IMR-90 (cell line): ENCODE measurements around the gene RNF151. TPM values are rescaled to one million over a fixed set of nuclear protein-coding genes. Genes with fewer than 3 reads are reported as not detected.

Source experiments
- ATAC-seq: fragments of 200-7000 bp; cut with Tn5 transposase; 2 replicates; pipeline ENCODE4 v1.9.1; 2020; ENCODE audit warnings: low read depth, mild to moderate bottlenecking, moderate library complexity
- BruUV-seq: library from RNA; stranded (reverse); fragments of 400-500 nt; replicated peaks from 2 replicates; lab custom pipeline; 2021; lab: Mats Ljungman, UMichigan
- CTCF ChIA-PET: fragments of 300-600 bp; formaldehyde crosslinking; extraction: SDS; loops from one replicate; lab custom pipeline; 2021; ENCODE audit warnings: antibody characterized with exemption; lab: Yijun Ruan, JAX
- POLR2A ChIA-PET: fragments of 300-600 bp; sonication (Branson Sonifier 250); formaldehyde crosslinking; loops from one replicate; lab custom pipeline; 2022; ENCODE audit warnings: antibody characterized with exemption; ENCODE audit not compliant: unreplicated experiment; lab: Charles Lee
- DNase-seq: peaks from one replicate; pipeline ENCODE4 v3.0.0; 2013
- H2AFZ ChIP-seq: replicated peaks from 2 replicates; pipeline ENCODE3; 2013; ENCODE audit warnings: low read length, mild to moderate bottlenecking; ENCODE audit not compliant: poor library complexity
- H2AK5ac ChIP-seq: 2 replicates; pipeline ENCODE4 v1.6.1; 2013; ENCODE audit warnings: low read depth, low read length, inconsistent platforms
- H2AK9ac ChIP-seq: replicated peaks from 2 replicates; pipeline ENCODE3; 2013; ENCODE audit warnings: mild to moderate bottlenecking, low read depth, low read length, moderate library complexity; ENCODE audit not compliant: poor library complexity
- H2BK120ac ChIP-seq: 2 replicates; pipeline ENCODE4 v1.6.1; 2013; ENCODE audit warnings: low read depth, low read length, inconsistent platforms
- H2BK15ac ChIP-seq: 3 replicates; pipeline ENCODE4 v1.6.1; 2013; ENCODE audit warnings: low read depth, low read length, inconsistent platforms
- H2BK20ac ChIP-seq: 2 replicates; pipeline ENCODE4 v1.6.1; 2013; ENCODE audit warnings: low read depth, mild to moderate bottlenecking, inconsistent platforms, low read length, moderate library complexity
- H2BK5ac ChIP-seq: 2 replicates; pipeline ENCODE4 v1.6.1; 2013; ENCODE audit warnings: mild to moderate bottlenecking, low read depth, low read length, inconsistent platforms; ENCODE audit not compliant: poor library complexity, severe bottlenecking
- H3K14ac ChIP-seq: replicated peaks from 2 replicates; pipeline ENCODE4 v1.6.1; 2013; ENCODE audit warnings: low read depth, low read length, inconsistent platforms
- H3K18ac ChIP-seq: 2 replicates; pipeline ENCODE4 v1.6.1; 2013; ENCODE audit warnings: low read depth, low read length, control low read depth
- H3K23ac ChIP-seq: 2 replicates; pipeline ENCODE4 v1.6.1; 2013; ENCODE audit warnings: low read depth, low read length, inconsistent platforms
- H3K27ac ChIP-seq: 2 replicates; pipeline ENCODE4 v1.5.1; 2013; ENCODE audit warnings: mild to moderate bottlenecking, control low read depth, low read length; ENCODE audit not compliant: insufficient read depth
- H3K27me3 ChIP-seq: 2 replicates; pipeline ENCODE4 v1.6.1; 2013; ENCODE audit warnings: low read length; ENCODE audit not compliant: control insufficient read depth, insufficient read depth
- H3K36me3 ChIP-seq: 2 replicates; pipeline ENCODE4 v1.6.1; 2013; ENCODE audit warnings: low read length, mixed read lengths; ENCODE audit not compliant: control insufficient read depth, insufficient read depth
- H3K4ac ChIP-seq: 2 replicates; pipeline ENCODE4 v1.6.1; 2013; ENCODE audit warnings: low read depth, low read length, inconsistent platforms
- H3K4me1 ChIP-seq: 2 replicates; pipeline ENCODE4 v1.6.1; 2013; ENCODE audit warnings: low read length, mixed read lengths; ENCODE audit not compliant: control insufficient read depth, insufficient read depth
- H3K4me2 ChIP-seq: 2 replicates; pipeline ENCODE4 v1.6.1; 2013; ENCODE audit warnings: low read depth, mild to moderate bottlenecking, control low read depth, low read length, moderate library complexity
- H3K4me3 ChIP-seq: 2 replicates; pipeline ENCODE4 v1.5.1; 2013; ENCODE audit warnings: low read depth, mild to moderate bottlenecking, control low read depth, low read length, moderate library complexity; ENCODE audit not compliant: insufficient read depth
- H3K56ac ChIP-seq: 2 replicates; pipeline ENCODE4 v1.6.1; 2013; ENCODE audit warnings: low read length, inconsistent platforms; ENCODE audit not compliant: insufficient read depth; ENCODE audit errors: extremely low read depth
- H3K79me1 ChIP-seq, 2 experiments: 2 replicates each; pipeline ENCODE4 v1.6.1; 2013; ENCODE audit warnings: low read length in 2 of 2, inconsistent platforms in 1 of 2, low read depth in 1 of 2
- H3K9ac ChIP-seq: 2 replicates; pipeline ENCODE4 v1.6.1; 2013; ENCODE audit warnings: low read depth, low read length, control low read depth
- H3K9me1 ChIP-seq: 2 replicates; pipeline ENCODE4 v1.6.1; 2013; ENCODE audit warnings: low read length, inconsistent platforms; ENCODE audit not compliant: insufficient read depth
- H3K9me3 ChIP-seq: 2 replicates; pipeline ENCODE4 v1.6.1; 2013; ENCODE audit warnings: low read length; ENCODE audit not compliant: control insufficient read depth, insufficient read depth
- H4K20me1 ChIP-seq: 2 replicates; pipeline ENCODE4 v1.6.1; 2013; ENCODE audit warnings: low read length, inconsistent platforms; ENCODE audit not compliant: insufficient read depth
- H4K5ac ChIP-seq: 2 replicates; pipeline ENCODE4 v1.6.1; 2013; ENCODE audit warnings: mild to moderate bottlenecking, low read depth, low read length, control low read depth
- H4K8ac ChIP-seq, 2 experiments: 2 replicates each; pipeline ENCODE4 v1.6.1; 2013; ENCODE audit warnings: low read depth in 2 of 2, low read length in 2 of 2, control low read depth in 1 of 2, inconsistent platforms in 1 of 2
- H4K91ac ChIP-seq: 2 replicates; pipeline ENCODE4 v1.6.1; 2013; ENCODE audit warnings: low read depth, low read length, inconsistent platforms; ENCODE audit not compliant: insufficient read depth
- BHLHE40 ChIP-seq: fragments of 150-350 bp; IDR thresholded peaks from 2 replicates; pipeline ENCODE4 v1.6.1; 2016; ENCODE audit warnings: mild to moderate bottlenecking, low read depth, low read length
- CEBPB ChIP-seq: IDR thresholded peaks from 2 replicates; pipeline ENCODE4 v1.6.1; 2012; ENCODE audit warnings: low read depth, low read length, improper control_type of control experiment
- CHD1 ChIP-seq: IDR thresholded peaks from 2 replicates; pipeline ENCODE4 v1.6.1; 2012; ENCODE audit warnings: low read depth, low read length, improper control_type of control experiment
- FOS ChIP-seq: fragments of 150-350 bp; IDR thresholded peaks from 2 replicates; pipeline ENCODE4 v1.6.1; 2016; ENCODE audit warnings: low read depth, low read length
- MAFK ChIP-seq: IDR thresholded peaks from 2 replicates; pipeline ENCODE4 v1.6.1; 2012; ENCODE audit warnings: low read depth, low read length, improper control_type of control experiment
- MAZ ChIP-seq: IDR thresholded peaks from 2 replicates; pipeline ENCODE4 v1.6.1; 2012; ENCODE audit warnings: low read depth, mild to moderate bottlenecking, low read length, improper control_type of control experiment, moderate library complexity, borderline replicate concordance
- MXI1 ChIP-seq: IDR thresholded peaks from 2 replicates; pipeline ENCODE4 v1.6.1; 2012; ENCODE audit warnings: low read depth, mild to moderate bottlenecking, low read length, moderate library complexity, borderline replicate concordance
- NFE2L2 ChIP-seq: fragments of 150-350 bp; IDR thresholded peaks from 2 replicates; pipeline ENCODE4 v1.6.1; 2016; ENCODE audit warnings: low read depth, mild to moderate bottlenecking, low read length
- POLR2A ChIP-seq: IDR thresholded peaks from 2 replicates; pipeline ENCODE4 v1.6.1; 2012; ENCODE audit warnings: mild to moderate bottlenecking, low read depth, low read length
- RAD21 ChIP-seq: IDR thresholded peaks from 2 replicates; pipeline ENCODE4 v1.6.1; 2012; ENCODE audit warnings: low read length, improper control_type of control experiment
- RCOR1 ChIP-seq: IDR thresholded peaks from 2 replicates; pipeline ENCODE4 v1.6.1; 2012; ENCODE audit warnings: mild to moderate bottlenecking, low read length, improper control_type of control experiment; ENCODE audit not compliant: insufficient replicate concordance
- RFX5 ChIP-seq: IDR thresholded peaks from 2 replicates; pipeline ENCODE4 v1.8.0; 2012; ENCODE audit warnings: low read depth, mild to moderate bottlenecking, low read length, moderate library complexity
- SMC3 ChIP-seq: fragments of 150-350 bp; IDR thresholded peaks from 2 replicates; pipeline ENCODE4 v1.6.1; 2016; ENCODE audit warnings: low read depth, mild to moderate bottlenecking, antibody characterized with exemption, low read length, moderate library complexity
- WGBS, 2 experiments: methylation state at CpG; one replicate each; pipeline versions ENCODE4 v1.1.5 to v1.1.7; 2013; ENCODE audit warnings: missing lambda C conversion rate in 2 of 2; ENCODE audit not compliant: insufficient read length in 1 of 2; ENCODE audit errors: extremely low coverage in 2 of 2; 5-methylcytosine and 5-hydroxymethylcytosine counted together
- dilution Hi-C: fragments of 300-500 bp; cut with HindIII; formaldehyde crosslinking; loops from one replicate; pipeline ENCODE4 v1.14.3; 2018; ENCODE audit warnings: low sequenced_read_pairs; ENCODE audit not compliant: unreplicated experiment
- in situ Hi-C: fragments of 300-500 bp; cut with MboI; formaldehyde crosslinking; loops from 3 replicates; pipeline ENCODE4 v1.14.3; 2019; ENCODE audit warnings: low sequenced_read_pairs, inconsistent platforms, mixed read lengths
- intact Hi-C: fragments of 100-400 bp; cut with micrococcal nuclease; formaldehyde crosslinking; loops from 2 replicates; pipeline ENCODE4 v1.10.0; 2022
- polyA plus RNA-seq, 3 experiments: library from polyadenylated mRNA; depleted of rRNA; stranded (reverse); fragments of >200 nt; gene quantifications; 2 replicates each; pipeline ENCODE4 v1.2.3, GENCODE V29; 2012; ENCODE audit warnings: low replicate concordance in 1 of 3
- total RNA-seq: library from RNA; depleted of rRNA; stranded (reverse); fragments of >200 nt; gene quantifications from 2 replicates; pipeline ENCODE4 v1.2.3, GENCODE V29; 2012
- TF ChIP-seq, protein P1 (sequence below): fragments of 150-350 bp; IDR thresholded peaks from 2 replicates; pipeline ENCODE4 v1.6.1; 2017; ENCODE audit warnings: mild to moderate bottlenecking, antibody characterized with exemption, low read length, low read depth
- TF ChIP-seq, protein P2 (sequence below): conservative IDR thresholded peaks from 2 replicates; pipeline ENCODE4 v1.5.1; 2012; ENCODE audit warnings: mild to moderate bottlenecking, low read depth, low read length, improper control_type of control experiment
- TF ChIP-seq, protein P3 (sequence below): fragments of 150-350 bp; IDR thresholded peaks from 2 replicates; pipeline ENCODE4 v1.6.1; 2016; ENCODE audit warnings: low read depth, mild to moderate bottlenecking, low read length, moderate library complexity, borderline replicate concordance

RNF151 gene
- total and polyA plus RNA-seq, 2 of the 4 experiments (the other 2 are of a cell fraction), result not detected

DNA sequence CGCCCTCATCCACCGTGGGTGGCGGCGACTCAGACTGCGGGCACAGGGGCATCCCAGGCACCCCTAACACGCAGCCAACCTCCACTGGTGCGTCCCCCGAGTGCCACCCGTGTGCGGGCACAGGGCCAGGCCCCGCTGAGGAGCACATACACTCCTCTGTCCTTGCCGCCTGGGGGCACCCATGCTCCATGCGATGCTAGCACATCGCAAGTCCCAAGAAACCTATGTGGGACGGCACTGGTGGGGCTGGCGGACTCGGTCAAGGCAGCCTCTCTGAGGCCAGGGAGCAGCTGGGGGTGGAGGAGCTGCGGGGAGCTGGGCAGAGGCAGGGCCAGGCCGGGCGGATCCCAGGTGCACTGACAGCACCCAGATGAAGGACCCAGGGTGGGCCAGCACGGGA is 39.0 kb downstream of the RNF151 start:
- Histone ChIP-seq H3K9ac (no peak overlapping the region), H3K79me1 (peaks cover 19 to 90% of the 10 kb centered on the region in 2 experiments; a peak in 3 of 4 replicates), H4K5ac (no peak overlapping the region), H3K36me3 (peaks cover 37% of the 10 kb centered on the region), H3K9me1 (peaks cover 8% of the 10 kb centered on the region; the same call in 1 of the 2 replicates), H2BK20ac (no peak overlapping the region), H3K4ac (no peak overlapping the region), H2AK5ac (0 out of 2 replicates have a peak overlapping the region, but pooled peaks have one; percentile 16), H2AK9ac (no peak overlapping the region), H3K14ac (no peak overlapping the region), H2AFZ (no peak overlapping the region), H3K9me3 (no peaks in the 10 kb centered on the region), H2BK15ac (no peak overlapping the region), H2BK120ac (no peak overlapping the region), H3K27ac (no peak overlapping the region), H3K4me3 (no peak overlapping the region), H4K91ac (no peak overlapping the region), H4K20me1 (peaks cover 79% of the 10 kb centered on the region), H3K27me3 (no peaks in the 10 kb centered on the region), H3K23ac (no peak overlapping the region; the same call in 1 of the 2 replicates), H2BK5ac (no peak overlapping the region), H3K18ac (no peak overlapping the region), H4K8ac (no peak overlapping the region), H3K4me2 (no peak overlapping the region), H3K4me1 (peaks cover 27% of the 10 kb centered on the region), H3K56ac (no peak overlapping the region)
- DNase-seq (no peak), ATAC-seq (no peak)
- BruUV-seq, result no TSS peak
- intact Hi-C loops, result no loop called here
- 86% methylated on average over 9 of the region's 21 CpGs; no CpG with 5 or more reads in 1 of the 2 experiments for WGBS, 2 experiments
- ChIA-PET CTCF (no interaction called here), POLR2A (no interaction called here)
- TF ChIP-seq MXI1 (no peak), RFX5 (no peak), CHD1 (no peak), MAZ (no peak), CEBPB (no peak), MAFK (no peak), RAD21 (no peak), NFE2L2 (no peak), BHLHE40 (no peak), FOS (no peak), POLR2A (no peak), SMC3 (no peak), RCOR1 (no peak)
- TF ChIP-seq, protein P1, sequence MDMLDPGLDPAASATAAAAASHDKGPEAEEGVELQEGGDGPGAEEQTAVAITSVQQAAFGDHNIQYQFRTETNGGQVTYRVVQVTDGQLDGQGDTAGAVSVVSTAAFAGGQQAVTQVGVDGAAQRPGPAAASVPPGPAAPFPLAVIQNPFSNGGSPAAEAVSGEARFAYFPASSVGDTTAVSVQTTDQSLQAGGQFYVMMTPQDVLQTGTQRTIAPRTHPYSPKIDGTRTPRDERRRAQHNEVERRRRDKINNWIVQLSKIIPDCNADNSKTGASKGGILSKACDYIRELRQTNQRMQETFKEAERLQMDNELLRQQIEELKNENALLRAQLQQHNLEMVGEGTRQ, result no peak
- TF ChIP-seq, protein P2, sequence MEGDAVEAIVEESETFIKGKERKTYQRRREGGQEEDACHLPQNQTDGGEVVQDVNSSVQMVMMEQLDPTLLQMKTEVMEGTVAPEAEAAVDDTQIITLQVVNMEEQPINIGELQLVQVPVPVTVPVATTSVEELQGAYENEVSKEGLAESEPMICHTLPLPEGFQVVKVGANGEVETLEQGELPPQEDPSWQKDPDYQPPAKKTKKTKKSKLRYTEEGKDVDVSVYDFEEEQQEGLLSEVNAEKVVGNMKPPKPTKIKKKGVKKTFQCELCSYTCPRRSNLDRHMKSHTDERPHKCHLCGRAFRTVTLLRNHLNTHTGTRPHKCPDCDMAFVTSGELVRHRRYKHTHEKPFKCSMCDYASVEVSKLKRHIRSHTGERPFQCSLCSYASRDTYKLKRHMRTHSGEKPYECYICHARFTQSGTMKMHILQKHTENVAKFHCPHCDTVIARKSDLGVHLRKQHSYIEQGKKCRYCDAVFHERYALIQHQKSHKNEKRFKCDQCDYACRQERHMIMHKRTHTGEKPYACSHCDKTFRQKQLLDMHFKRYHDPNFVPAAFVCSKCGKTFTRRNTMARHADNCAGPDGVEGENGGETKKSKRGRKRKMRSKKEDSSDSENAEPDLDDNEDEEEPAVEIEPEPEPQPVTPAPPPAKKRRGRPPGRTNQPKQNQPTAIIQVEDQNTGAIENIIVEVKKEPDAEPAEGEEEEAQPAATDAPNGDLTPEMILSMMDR, result no peak
- TF ChIP-seq, protein P3, sequence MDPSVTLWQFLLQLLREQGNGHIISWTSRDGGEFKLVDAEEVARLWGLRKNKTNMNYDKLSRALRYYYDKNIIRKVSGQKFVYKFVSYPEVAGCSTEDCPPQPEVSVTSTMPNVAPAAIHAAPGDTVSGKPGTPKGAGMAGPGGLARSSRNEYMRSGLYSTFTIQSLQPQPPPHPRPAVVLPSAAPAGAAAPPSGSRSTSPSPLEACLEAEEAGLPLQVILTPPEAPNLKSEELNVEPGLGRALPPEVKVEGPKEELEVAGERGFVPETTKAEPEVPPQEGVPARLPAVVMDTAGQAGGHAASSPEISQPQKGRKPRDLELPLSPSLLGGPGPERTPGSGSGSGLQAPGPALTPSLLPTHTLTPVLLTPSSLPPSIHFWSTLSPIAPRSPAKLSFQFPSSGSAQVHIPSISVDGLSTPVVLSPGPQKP, result no peak
- dilution Hi-C loops, result no loop called here
- in situ Hi-C loops, result no loop called here
